Neural cell (in vitro differentiated cells): ENCODE data around the gene UBE2F.

Source experiments
- EP300 ChIP-seq: fragments of 450-650 bp; conservative IDR thresholded peaks from 2 replicates; pipeline ENCODE4 v1.6.1; 2014; ENCODE audit warnings: antibody characterized with exemption, mild to moderate bottlenecking, moderate library complexity; ENCODE audit not compliant: poor library complexity, severe bottlenecking
- EZH2 ChIP-seq: fragments of 200-600, 300-800 bp; shearing (Covaris generic), sonication (generic); IDR thresholded peaks from 2 replicates; pipeline ENCODE4 v1.6.1; 2014; ENCODE audit warnings: antibody characterized with exemption, low read length, borderline replicate concordance, mild to moderate bottlenecking; ENCODE audit not compliant: insufficient read depth, poor library complexity, severe bottlenecking
- MXI1 ChIP-seq: fragments of 450-650 bp; conservative IDR thresholded peaks from 2 replicates; pipeline ENCODE4 v1.6.1; 2014; ENCODE audit warnings: antibody characterized with exemption, mild to moderate bottlenecking; ENCODE audit not compliant: poor library complexity, severe bottlenecking
- POLR2AphosphoS5 ChIP-seq: IDR thresholded peaks from 2 replicates; pipeline ENCODE4 v1.6.1; 2012
- SMC3 ChIP-seq: fragments of 450-650 bp; conservative IDR thresholded peaks from 2 replicates; pipeline ENCODE4 v1.6.1; 2014; ENCODE audit warnings: antibody characterized with exemption, mild to moderate bottlenecking, moderate library complexity; ENCODE audit not compliant: poor library complexity
- TAF1 ChIP-seq: IDR thresholded peaks from 2 replicates; pipeline ENCODE4 v1.6.1; 2012; ENCODE audit warnings: low read depth
- TF ChIP-seq, protein P1 (sequence below): fragments of 450-650 bp; IDR thresholded peaks from 2 replicates; pipeline ENCODE4 v1.5.1; 2014; ENCODE audit warnings: antibody characterized with exemption, mild to moderate bottlenecking, moderate library complexity; ENCODE audit not compliant: poor library complexity, severe bottlenecking
- TF ChIP-seq, protein P2 (sequence below): IDR thresholded peaks from 2 replicates; pipeline ENCODE4 v1.6.1; 2012; ENCODE audit warnings: borderline replicate concordance

DNA sequence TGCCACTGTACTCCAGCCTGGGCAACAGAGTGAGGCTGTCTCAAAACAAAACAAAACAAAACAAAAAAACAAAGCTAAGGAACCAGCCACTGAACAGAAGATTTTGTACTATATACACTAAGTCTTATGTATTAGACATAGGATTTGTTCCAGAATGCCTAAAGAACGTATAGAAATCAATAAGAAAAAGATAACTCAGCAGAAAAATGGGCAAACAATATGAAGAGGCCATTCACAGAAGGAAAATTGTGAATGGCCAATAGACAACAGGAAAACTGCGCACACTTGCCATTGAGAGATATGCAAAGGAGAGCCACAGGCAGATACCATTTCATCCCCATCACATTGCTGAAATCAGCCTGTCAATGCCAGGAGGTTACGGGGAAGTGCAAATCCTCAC lies 14.9 kb upstream of the UBE2F start:
- TF ChIP-seq, protein P1, sequence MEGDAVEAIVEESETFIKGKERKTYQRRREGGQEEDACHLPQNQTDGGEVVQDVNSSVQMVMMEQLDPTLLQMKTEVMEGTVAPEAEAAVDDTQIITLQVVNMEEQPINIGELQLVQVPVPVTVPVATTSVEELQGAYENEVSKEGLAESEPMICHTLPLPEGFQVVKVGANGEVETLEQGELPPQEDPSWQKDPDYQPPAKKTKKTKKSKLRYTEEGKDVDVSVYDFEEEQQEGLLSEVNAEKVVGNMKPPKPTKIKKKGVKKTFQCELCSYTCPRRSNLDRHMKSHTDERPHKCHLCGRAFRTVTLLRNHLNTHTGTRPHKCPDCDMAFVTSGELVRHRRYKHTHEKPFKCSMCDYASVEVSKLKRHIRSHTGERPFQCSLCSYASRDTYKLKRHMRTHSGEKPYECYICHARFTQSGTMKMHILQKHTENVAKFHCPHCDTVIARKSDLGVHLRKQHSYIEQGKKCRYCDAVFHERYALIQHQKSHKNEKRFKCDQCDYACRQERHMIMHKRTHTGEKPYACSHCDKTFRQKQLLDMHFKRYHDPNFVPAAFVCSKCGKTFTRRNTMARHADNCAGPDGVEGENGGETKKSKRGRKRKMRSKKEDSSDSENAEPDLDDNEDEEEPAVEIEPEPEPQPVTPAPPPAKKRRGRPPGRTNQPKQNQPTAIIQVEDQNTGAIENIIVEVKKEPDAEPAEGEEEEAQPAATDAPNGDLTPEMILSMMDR: no peak
- TF ChIP-seq POLR2AphosphoS5: no peak
- TF ChIP-seq EP300: no peak
- TF ChIP-seq, protein P2, sequence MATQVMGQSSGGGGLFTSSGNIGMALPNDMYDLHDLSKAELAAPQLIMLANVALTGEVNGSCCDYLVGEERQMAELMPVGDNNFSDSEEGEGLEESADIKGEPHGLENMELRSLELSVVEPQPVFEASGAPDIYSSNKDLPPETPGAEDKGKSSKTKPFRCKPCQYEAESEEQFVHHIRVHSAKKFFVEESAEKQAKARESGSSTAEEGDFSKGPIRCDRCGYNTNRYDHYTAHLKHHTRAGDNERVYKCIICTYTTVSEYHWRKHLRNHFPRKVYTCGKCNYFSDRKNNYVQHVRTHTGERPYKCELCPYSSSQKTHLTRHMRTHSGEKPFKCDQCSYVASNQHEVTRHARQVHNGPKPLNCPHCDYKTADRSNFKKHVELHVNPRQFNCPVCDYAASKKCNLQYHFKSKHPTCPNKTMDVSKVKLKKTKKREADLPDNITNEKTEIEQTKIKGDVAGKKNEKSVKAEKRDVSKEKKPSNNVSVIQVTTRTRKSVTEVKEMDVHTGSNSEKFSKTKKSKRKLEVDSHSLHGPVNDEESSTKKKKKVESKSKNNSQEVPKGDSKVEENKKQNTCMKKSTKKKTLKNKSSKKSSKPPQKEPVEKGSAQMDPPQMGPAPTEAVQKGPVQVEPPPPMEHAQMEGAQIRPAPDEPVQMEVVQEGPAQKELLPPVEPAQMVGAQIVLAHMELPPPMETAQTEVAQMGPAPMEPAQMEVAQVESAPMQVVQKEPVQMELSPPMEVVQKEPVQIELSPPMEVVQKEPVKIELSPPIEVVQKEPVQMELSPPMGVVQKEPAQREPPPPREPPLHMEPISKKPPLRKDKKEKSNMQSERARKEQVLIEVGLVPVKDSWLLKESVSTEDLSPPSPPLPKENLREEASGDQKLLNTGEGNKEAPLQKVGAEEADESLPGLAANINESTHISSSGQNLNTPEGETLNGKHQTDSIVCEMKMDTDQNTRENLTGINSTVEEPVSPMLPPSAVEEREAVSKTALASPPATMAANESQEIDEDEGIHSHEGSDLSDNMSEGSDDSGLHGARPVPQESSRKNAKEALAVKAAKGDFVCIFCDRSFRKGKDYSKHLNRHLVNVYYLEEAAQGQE: no peak
- TF ChIP-seq EZH2: no peak
- TF ChIP-seq SMC3: no peak
- no peak for TF ChIP-seq TAF1
- TF ChIP-seq MXI1: no peak
